Ascending aorta (tissue), 2 donors: ENCODE measurements around the gene RTEL1. TPM values are rescaled to one million over a fixed set of nuclear protein-coding genes. Genes with fewer than 3 reads are reported as not detected.

Experiments used
- DNase-seq, 2 donors: peaks; one replicate each; pipeline ENCODE4 v3.0.0-alpha.2; 2019; ENCODE audit warnings: low spot score in 2 of 2
- H3K27ac ChIP-seq, 2 donors: fragments of 200-600 bp; sonication (generic); one replicate each; pipeline ENCODE4 v1.5.1; 2016 to 2017; ENCODE audit warnings: mild to moderate bottlenecking in 1 of 2
- H3K27me3 ChIP-seq: fragments of 200-600 bp; sonication (generic); one replicate; pipeline ENCODE4 v1.5.1; 2017
- H3K36me3 ChIP-seq, 2 donors: fragments of 200-600 bp; sonication (generic); one replicate each; pipeline ENCODE4 v1.5.1; 2016
- H3K4me1 ChIP-seq, 2 donors: fragments of 200-600 bp; sonication (generic); one replicate each; pipeline ENCODE4 v1.5.1; 2016 to 2017; ENCODE audit warnings: mild to moderate bottlenecking in 1 of 2
- H3K4me3 ChIP-seq, 2 donors: fragments of 200-600 bp; sonication (generic); one replicate each; pipeline ENCODE4 v1.5.1; 2016 to 2017; ENCODE audit warnings: mild to moderate bottlenecking in 1 of 2
- H3K9me3 ChIP-seq, 2 donors: fragments of 200-600 bp; sonication (generic); one replicate each; pipeline ENCODE4 v1.5.1; 2016
- intact Hi-C: fragments of 100-400 bp; cut with DNase I; formaldehyde crosslinking; loops from one replicate; pipeline ENCODE4 v1.15.1; 2023
- total RNA-seq: library from RNA; depleted of rRNA; stranded (reverse); fragments of >200 nt; gene quantifications from one replicate; pipeline ENCODE4 v1.1.0, GENCODE V29; 2016
- TF ChIP-seq, protein P1 (sequence below), 3 experiments: fragments of 200-600 bp in 2 of 3; fragments of 450-650 bp in 1 of 3; sonication (generic) in 2 of 3; IDR thresholded peaks; one replicate each; pipeline ENCODE4 v1.5.1; 2016 to 2019; ENCODE audit warnings: antibody characterized with exemption in 3 of 3, mild to moderate bottlenecking in 1 of 3, moderate library complexity in 1 of 3

Gene RTEL1
- total RNA-seq, 1 donor from 2014 or later: 80.6 TPM

DNA sequence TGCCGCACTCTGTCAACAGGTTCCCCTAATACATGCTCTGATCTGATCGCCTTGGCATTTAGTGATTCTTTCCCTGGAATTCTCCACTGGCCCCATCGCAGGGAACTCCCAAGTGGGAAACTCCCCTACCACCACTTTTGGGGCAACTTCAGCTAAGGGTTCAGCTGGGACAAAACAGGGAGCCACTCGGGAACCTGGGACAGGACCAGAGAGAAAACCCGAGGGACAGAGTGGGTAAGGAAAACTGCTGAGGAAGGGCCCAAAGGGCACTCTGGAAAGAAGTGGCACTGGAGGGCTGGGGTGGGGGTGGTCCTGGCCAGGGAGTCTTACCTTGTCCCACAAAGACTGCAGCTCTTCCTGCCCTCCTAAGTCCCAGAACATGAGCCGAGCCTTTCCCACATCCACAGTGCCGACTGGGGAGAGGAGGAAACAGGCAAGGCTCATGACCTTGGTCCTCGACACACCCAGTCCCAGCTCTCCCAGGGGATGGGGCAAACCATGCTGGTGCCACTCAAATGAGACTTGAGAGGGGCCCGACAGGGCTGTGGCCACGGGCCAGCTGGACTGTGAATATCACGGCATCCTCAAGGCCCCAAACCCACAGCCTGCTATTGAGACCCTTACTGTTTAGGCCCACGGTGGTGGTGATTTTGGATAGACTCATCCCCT is 48.0 kb downstream of the RTEL1 start:
- Histone ChIP-seq H3K4me3 (peak overlapping the region in 1 of 2 donors; percentile 80), H3K27me3 (no peaks in the 10 kb centered on the region), H3K36me3 (peaks cover 30 to 36% of the 10 kb centered on the region in 2 donors), H3K4me1 (peaks cover 6 to 14% of the 10 kb centered on the region in 2 donors), H3K27ac (peak overlapping the region; percentile 86 to 94), H3K9me3 (no peaks in the 10 kb centered on the region)
- TF ChIP-seq, protein P1, sequence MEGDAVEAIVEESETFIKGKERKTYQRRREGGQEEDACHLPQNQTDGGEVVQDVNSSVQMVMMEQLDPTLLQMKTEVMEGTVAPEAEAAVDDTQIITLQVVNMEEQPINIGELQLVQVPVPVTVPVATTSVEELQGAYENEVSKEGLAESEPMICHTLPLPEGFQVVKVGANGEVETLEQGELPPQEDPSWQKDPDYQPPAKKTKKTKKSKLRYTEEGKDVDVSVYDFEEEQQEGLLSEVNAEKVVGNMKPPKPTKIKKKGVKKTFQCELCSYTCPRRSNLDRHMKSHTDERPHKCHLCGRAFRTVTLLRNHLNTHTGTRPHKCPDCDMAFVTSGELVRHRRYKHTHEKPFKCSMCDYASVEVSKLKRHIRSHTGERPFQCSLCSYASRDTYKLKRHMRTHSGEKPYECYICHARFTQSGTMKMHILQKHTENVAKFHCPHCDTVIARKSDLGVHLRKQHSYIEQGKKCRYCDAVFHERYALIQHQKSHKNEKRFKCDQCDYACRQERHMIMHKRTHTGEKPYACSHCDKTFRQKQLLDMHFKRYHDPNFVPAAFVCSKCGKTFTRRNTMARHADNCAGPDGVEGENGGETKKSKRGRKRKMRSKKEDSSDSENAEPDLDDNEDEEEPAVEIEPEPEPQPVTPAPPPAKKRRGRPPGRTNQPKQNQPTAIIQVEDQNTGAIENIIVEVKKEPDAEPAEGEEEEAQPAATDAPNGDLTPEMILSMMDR (IDR thresholded peaks at IDR 0.05): no peak
- intact Hi-C loops: loop anchor here (2.0 kb wide), 1 partner anchor 23 kb away; no protein-coding TSS in a partner anchor
- DNase-seq: peak in 1 of 2 donors; percentile 58

DNA sequence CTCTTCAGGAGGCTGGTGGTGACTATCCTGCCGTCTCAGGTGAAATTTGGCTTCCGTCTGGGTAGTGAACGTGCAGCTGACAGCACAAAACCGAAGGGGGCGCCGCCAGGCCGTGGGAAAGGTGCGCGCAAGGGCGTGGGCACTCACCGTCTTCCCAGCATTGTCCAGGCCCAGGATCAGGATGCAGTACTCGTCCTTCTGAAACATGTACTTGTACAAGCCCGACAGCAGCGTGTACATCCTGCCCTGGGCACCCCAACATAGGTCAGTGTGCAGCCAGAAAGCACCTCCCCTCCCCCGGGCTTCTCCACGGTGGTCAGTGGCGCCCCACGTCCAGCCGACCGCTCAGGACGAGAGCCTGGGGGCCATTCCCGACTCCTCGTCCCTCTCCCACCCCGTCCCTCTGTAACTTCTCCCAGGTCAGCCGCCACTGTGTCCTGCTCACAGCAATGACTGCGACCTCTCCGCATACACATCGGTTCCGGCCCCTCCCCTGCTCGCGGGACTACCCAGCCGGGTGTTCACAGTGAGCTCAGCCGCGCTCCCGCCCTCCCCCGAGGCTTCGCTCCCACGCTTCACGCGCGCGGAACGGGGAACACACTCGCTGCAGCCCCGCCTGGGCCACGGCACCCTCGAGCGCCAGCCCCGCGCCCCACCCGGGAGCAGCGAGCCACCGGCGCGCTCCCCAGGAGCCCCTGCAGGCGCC is 48.9 kb downstream of the RTEL1 start:
- peak in 1 of 2 donors; percentile 70 for DNase-seq
- intact Hi-C loops: loop anchor here (1.0 to 2.0 kb wide), 2 partner anchors 24 to 49 kb away; partner anchors contain the start of gene RTEL1
- TF ChIP-seq, protein P1 (IDR thresholded peaks at IDR 0.05): no peak

GRCh38 chr20:63707558-63708300 is 49.6 kb downstream of the RTEL1 start, which contains the start of the genes ARFRP1 and ZGPAT:
TSS of gene ARFRP1 (minus strand) at chr20:63707976. CDS start at chr20:63707091, 885 bp downstream.
TSS of gene ZGPAT (plus strand) at chr20:63708039. CDS start at chr20:63708581, 542 bp downstream.
- Histone ChIP-seq H3K4me3 (peak within 1 kb of the TSS; percentile 80 to 88), H3K36me3 (peaks cover 33 to 45% of the 10 kb centered on the region in 2 donors), H3K9me3 (no peaks in the 10 kb centered on the region), H3K27me3 (no peaks in the 10 kb centered on the region), H3K4me1 (peaks cover 6 to 14% of the 10 kb centered on the region in 2 donors), H3K27ac (peak within 1 kb of the TSS; percentile 86 to 94)
- DNase-seq: peak in 1 of 2 donors; percentile 94
- TF ChIP-seq, protein P1 (IDR thresholded peaks at IDR 0.05): no peak
- intact Hi-C loops: loop anchor here (1.0 to 2.0 kb wide), 3 partner anchors 25 to 49 kb away; partner anchors contain the start of genes RTEL1 and SLC2A4RG

More for the DNA sequence above, 48.9 kb downstream of the RTEL1 start:
- Histone ChIP-seq H3K9me3 (no peaks in the 10 kb centered on the region), H3K27ac (peak overlapping the region; percentile 86 to 94), H3K4me3 (peak overlapping the region; percentile 80 to 88), H3K36me3 (peaks cover 32 to 38% of the 10 kb centered on the region in 2 donors), H3K4me1 (peaks cover 6 to 14% of the 10 kb centered on the region in 2 donors), H3K27me3 (no peaks in the 10 kb centered on the region)

DNA sequence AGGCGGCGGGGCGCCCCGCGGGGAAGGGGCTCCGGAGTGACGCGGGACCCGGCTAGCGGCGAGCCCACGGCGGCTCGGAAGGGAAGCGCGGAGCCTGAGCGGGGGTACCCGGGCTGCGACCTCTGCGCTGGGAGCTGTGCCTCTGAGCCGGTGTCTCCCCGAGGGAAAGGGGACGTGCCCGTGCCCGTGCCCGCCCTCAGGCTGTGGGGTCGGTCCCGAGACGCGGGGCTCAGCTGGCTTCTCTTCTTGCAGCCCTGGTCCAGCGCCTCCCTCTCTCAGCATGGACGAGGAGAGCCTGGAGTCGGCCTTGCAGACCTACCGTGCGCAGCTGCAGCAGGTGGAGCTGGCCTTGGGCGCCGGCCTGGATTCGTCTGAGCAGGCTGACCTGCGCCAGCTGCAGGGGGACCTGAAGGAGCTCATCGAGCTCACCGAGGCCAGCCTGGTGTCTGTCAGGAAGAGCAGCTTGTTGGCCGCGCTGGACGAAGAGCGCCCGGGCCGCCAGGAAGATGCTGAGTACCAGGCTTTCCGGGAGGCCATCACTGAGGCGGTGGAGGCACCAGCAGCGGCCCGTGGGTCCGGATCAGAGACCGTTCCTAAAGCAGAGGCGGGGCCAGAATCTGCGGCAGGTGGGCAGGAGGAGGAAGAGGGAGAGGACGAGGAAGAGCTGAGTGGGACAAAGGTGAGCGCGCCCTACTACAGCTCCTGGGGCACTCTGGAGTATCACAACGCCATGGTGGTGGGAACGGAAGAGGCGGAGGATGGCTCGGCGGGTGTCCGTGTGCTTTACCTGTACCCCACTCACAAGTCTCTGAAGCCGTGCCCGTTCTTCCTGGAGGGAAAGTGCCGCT is 50.4 kb downstream of the RTEL1 start:
- Histone ChIP-seq H3K27me3 (no peaks in the 10 kb centered on the region), H3K4me3 (peak overlapping the region; percentile 80 to 88), H3K27ac (peak overlapping the region; percentile 86 to 94), H3K9me3 (no peaks in the 10 kb centered on the region), H3K36me3 (peaks cover 32 to 51% of the 10 kb centered on the region in 2 donors), H3K4me1 (peaks cover 6 to 14% of the 10 kb centered on the region in 2 donors)
- DNase-seq: no peak
- intact Hi-C loops: loop anchor here (2.0 kb wide), 1 partner anchor 30 kb away; the partner anchor contains the start of gene SLC2A4RG
- TF ChIP-seq, protein P1 (IDR thresholded peaks at IDR 0.05): no peak
